Measurements from ENCODE around the gene NECTIN4.

The NECTIN4 gene

GRCh38 chr1:161086457-161086856, 2.9 kb downstream of the NECTIN4 start:
- Histone ChIP-seq H3K27me3 (replicated peaks; ENCODE audit: insufficient read depth, low read length) (no peaks in the 10 kb centered on the region), H3K9me3 (replicated peaks; ENCODE audit: insufficient read depth, low read length) (no peaks in the 10 kb centered on the region), H3F3A (ENCODE audit: insufficient read depth, low read length) (no peaks in the 10 kb centered on the region), H3K79me2 (ENCODE audit: low read length) (no peaks in the 10 kb centered on the region), H3K4me1 (ENCODE audit: low read length) (no peaks in the 10 kb centered on the region), H3K4me3 (ENCODE audit: low read length) (no peak overlapping the region), H3K9ac (ENCODE audit: low read length) (no peak overlapping the region), H4K20me1 (ENCODE audit: insufficient read depth, low read length) (no peaks in the 10 kb centered on the region), H3K27ac (ENCODE audit: low read length) (no peak overlapping the region), H3K9me2 (replicated peaks; ENCODE audit: insufficient read depth, low read length) (no peaks in the 10 kb centered on the region), H3K4me2 (ENCODE audit: low read depth, low read length) (no peak overlapping the region), H3K36me3 (replicated peaks; ENCODE audit: insufficient read depth, low read length) (no peaks in the 10 kb centered on the region), H2AFZ (ENCODE audit: low read length) (no peak overlapping the region)
- DNase-seq = no peak
- TF ChIP-seq CTCF (IDR thresholded peaks at IDR 0.05; ENCODE audit: low read length) = no peak

- no peak for DNase-seq
- no peaks in the 10 kb centered on the region for H3K9me2 ChIP-seq (replicated peaks; ENCODE audit: insufficient read depth, low read length)
- H3K4me1 ChIP-seq (ENCODE audit: low read length) = no peaks in the 10 kb centered on the region
- no peaks in the 10 kb centered on the region for H3F3A ChIP-seq (ENCODE audit: insufficient read depth, low read length)
- H3K4me2 ChIP-seq (ENCODE audit: low read depth, low read length) = no peak overlapping the region
- no peaks in the 10 kb centered on the region for H4K20me1 ChIP-seq (ENCODE audit: insufficient read depth, low read length)
- H3K4me3 ChIP-seq (ENCODE audit: low read length) = no peak overlapping the region
- no peaks in the 10 kb centered on the region for H3K9me3 ChIP-seq (replicated peaks; ENCODE audit: insufficient read depth, low read length)
- no peak overlapping the region for H2AFZ ChIP-seq (ENCODE audit: low read length)
- no peak overlapping the region for H3K27ac ChIP-seq (ENCODE audit: low read length)
- H3K36me3 ChIP-seq (replicated peaks; ENCODE audit: insufficient read depth, low read length) = no peaks in the 10 kb centered on the region
- no peak overlapping the region for H3K9ac ChIP-seq (ENCODE audit: low read length)
- no peaks in the 10 kb centered on the region for H3K79me2 ChIP-seq (ENCODE audit: low read length)
- no peaks in the 10 kb centered on the region for H3K27me3 ChIP-seq (replicated peaks; ENCODE audit: insufficient read depth, low read length)
- no peak for TF ChIP-seq EZH2phosphoT487 (IDR thresholded peaks at IDR 0.05; ENCODE audit: low read length)
- no peak for TF ChIP-seq CTCF (IDR thresholded peaks at IDR 0.05; ENCODE audit: low read length)
- TF ChIP-seq EZH2 (optimal IDR thresholded peaks at IDR 0.05; ENCODE audit: low read depth, low read length) = no peak
Observed at GRCh38 chr1:161085165-161085564, 4.2 kb downstream of the NECTIN4 start.

- no peaks in the 10 kb centered on the region for H3K36me3 ChIP-seq (replicated peaks; ENCODE audit: insufficient read depth, low read length)
- H3K9me3 ChIP-seq (replicated peaks; ENCODE audit: insufficient read depth, low read length) = no peaks in the 10 kb centered on the region
- H3K4me2 ChIP-seq (ENCODE audit: low read depth, low read length) = no peak overlapping the region
- H3K9ac ChIP-seq (ENCODE audit: low read length) = no peak overlapping the region
- H3K27ac ChIP-seq (ENCODE audit: low read length) = no peak overlapping the region
- no peak for DNase-seq
- H4K20me1 ChIP-seq (ENCODE audit: insufficient read depth, low read length) = no peaks in the 10 kb centered on the region
- H2AFZ ChIP-seq (ENCODE audit: low read length) = no peak overlapping the region
- no peaks in the 10 kb centered on the region for H3K9me2 ChIP-seq (replicated peaks; ENCODE audit: insufficient read depth, low read length)
- no peaks in the 10 kb centered on the region for H3K27me3 ChIP-seq (replicated peaks; ENCODE audit: insufficient read depth, low read length)
- H3F3A ChIP-seq (ENCODE audit: insufficient read depth, low read length) = no peaks in the 10 kb centered on the region
- H3K79me2 ChIP-seq (ENCODE audit: low read length) = no peaks in the 10 kb centered on the region
- H3K4me1 ChIP-seq (ENCODE audit: low read length) = no peaks in the 10 kb centered on the region
- H3K4me3 ChIP-seq (ENCODE audit: low read length) = no peak overlapping the region
- no peak for TF ChIP-seq EZH2 (optimal IDR thresholded peaks at IDR 0.05; ENCODE audit: low read depth, low read length)
- TF ChIP-seq EZH2phosphoT487 (IDR thresholded peaks at IDR 0.05; ENCODE audit: low read length) = no peak
- no peak for TF ChIP-seq CTCF (IDR thresholded peaks at IDR 0.05; ENCODE audit: low read length)
Observed at GRCh38 chr1:161084597-161084988, 4.8 kb downstream of the NECTIN4 start.

Measured in MM.1S (cell line).